HepG2 (cell line): ENCODE results near the gene CTSA. TPM values are rescaled to one million over a fixed set of nuclear protein-coding genes. Genes with fewer than 3 reads are reported as not detected.

Experiments
- ESRRA ChIP-seq: sonication (generic); formaldehyde crosslinking; IDR thresholded peaks from 2 replicates; pipeline ENCODE4 v1.5.1; 2020; ENCODE audit warnings: mild to moderate bottlenecking, low read depth, missing genetic modification reagents
- FOXP1 ChIP-seq, 2 experiments: fragments of 450-650 bp in 1 of 2; IDR thresholded peaks; 2 replicates each; pipeline ENCODE4 v1.6.1; 2017 to 2018; ENCODE audit warnings: antibody characterized with exemption in 1 of 2
- IKZF4 ChIP-seq: sonication (generic); formaldehyde crosslinking; IDR thresholded peaks from 2 replicates; pipeline ENCODE4 v1.5.1; 2020; ENCODE audit warnings: borderline replicate concordance, mild to moderate bottlenecking, low read depth, missing genetic modification reagents; ENCODE audit errors: not compliant biosample characterization
- JUN ChIP-seq: sonication (generic); formaldehyde crosslinking; IDR thresholded peaks from 2 replicates; pipeline ENCODE4 v1.4.0; 2020; ENCODE audit warnings: mild to moderate bottlenecking, missing genetic modification reagents
- RBFOX2 ChIP-seq: fragments of 200-400 bp; formaldehyde crosslinking; IDR thresholded peaks from 2 replicates; pipeline ENCODE4 v1.6.1; 2017; ENCODE audit warnings: low read depth, mild to moderate bottlenecking, low read length
- RFXAP ChIP-seq: sonication (generic); formaldehyde crosslinking; IDR thresholded peaks from 2 replicates; pipeline ENCODE4 v1.4.0; 2020; ENCODE audit warnings: missing genetic modification reagents, borderline replicate concordance
- SOX6 ChIP-seq, 2 experiments: fragments of 450-650 bp in 1 of 2; sonication (generic) in 1 of 2; formaldehyde crosslinking in 1 of 2; IDR thresholded peaks; 2 replicates each; pipeline versions ENCODE4 v1.4.0 to v1.6.1; 2017 to 2020; ENCODE audit warnings: antibody characterized with exemption in 1 of 2, mild to moderate bottlenecking in 1 of 2, missing genetic modification reagents in 1 of 2
- THAP11 ChIP-seq: IDR thresholded peaks from 2 replicates; pipeline ENCODE4 v1.6.1; 2016; ENCODE audit warnings: missing biosample characterization, missing genetic modification reagents
- ZIK1 ChIP-seq: sonication (generic); formaldehyde crosslinking; IDR thresholded peaks from 2 replicates; pipeline ENCODE4 v1.5.0; 2020; ENCODE audit warnings: mild to moderate bottlenecking, low read depth, missing genetic modification reagents, borderline replicate concordance
- ZNF256 ChIP-seq: sonication (generic); formaldehyde crosslinking; conservative IDR thresholded peaks from 2 replicates; pipeline ENCODE4 v1.4.0; 2020; ENCODE audit warnings: missing genetic modification reagents
- ZNF75D ChIP-seq: sonication (generic); formaldehyde crosslinking; IDR thresholded peaks from 2 replicates; pipeline ENCODE4 v1.8.1; 2023; ENCODE audit warnings: missing genetic modification reagents, mild to moderate bottlenecking, borderline replicate concordance
- polyA plus RNA-seq, 8 experiments: library from polyadenylated mRNA; depleted of rRNA in 3 of 8; stranded (reverse) in 7 of 8; unstranded in 1 of 8; fragments of >200 nt; fragmentation: Illumina TruSeq in 4 of 8; extraction: Trizol in 4 of 8; gene quantifications; 2 replicates each; pipeline versions ENCODE4 v1.2.1 to v1.2.3, GENCODE V29; 2011 to 2016; ENCODE audit warnings: low read depth in 4 of 8, missing spikeins in 1 of 8, mixed read lengths in 1 of 8; ENCODE audit not compliant: insufficient read depth in 1 of 8
- total RNA-seq, 5 experiments: library from RNA; depleted of rRNA; stranded (reverse); fragments of >200 nt; fragmentation: Illumina TruSeq; extraction: Trizol; gene quantifications; 2 replicates each; pipeline ENCODE4 v1.2.3, GENCODE V29; 2016; ENCODE audit warnings: low read depth in 1 of 5
- TF ChIP-seq, protein P1 (sequence below): sonication (generic); formaldehyde crosslinking; IDR thresholded peaks from 2 replicates; pipeline ENCODE4 v1.4.0; 2020; ENCODE audit warnings: missing genetic modification reagents
- TF ChIP-seq, protein P2 (sequence below): sonication (generic); formaldehyde crosslinking; IDR thresholded peaks from 2 replicates; pipeline ENCODE4 v1.4.0; 2020; ENCODE audit warnings: missing genetic modification reagents
- TF ChIP-seq, protein P3 (sequence below): sonication (generic); formaldehyde crosslinking; IDR thresholded peaks from 2 replicates; pipeline ENCODE4 v1.8.0; 2022; ENCODE audit warnings: mild to moderate bottlenecking, missing genetic modification reagents, moderate library complexity
- TF ChIP-seq, protein P4 (sequence below): sonication (generic); formaldehyde crosslinking; IDR thresholded peaks from 2 replicates; pipeline ENCODE4 v1.8.0; 2022; ENCODE audit warnings: mild to moderate bottlenecking, missing genetic modification reagents; ENCODE audit not compliant: insufficient replicate concordance
- TF ChIP-seq, protein P5 (sequence below): sonication (generic); formaldehyde crosslinking; IDR thresholded peaks from 2 replicates; pipeline ENCODE4 v1.8.0; 2023; ENCODE audit warnings: mild to moderate bottlenecking, missing genetic modification reagents

The CTSA gene
- total and polyA plus RNA-seq, 2 of the 13 experiments (the other 11 are each of a cell fraction or from before 2014, with no cell fraction given), result 202 to 231 TPM

DNA sequence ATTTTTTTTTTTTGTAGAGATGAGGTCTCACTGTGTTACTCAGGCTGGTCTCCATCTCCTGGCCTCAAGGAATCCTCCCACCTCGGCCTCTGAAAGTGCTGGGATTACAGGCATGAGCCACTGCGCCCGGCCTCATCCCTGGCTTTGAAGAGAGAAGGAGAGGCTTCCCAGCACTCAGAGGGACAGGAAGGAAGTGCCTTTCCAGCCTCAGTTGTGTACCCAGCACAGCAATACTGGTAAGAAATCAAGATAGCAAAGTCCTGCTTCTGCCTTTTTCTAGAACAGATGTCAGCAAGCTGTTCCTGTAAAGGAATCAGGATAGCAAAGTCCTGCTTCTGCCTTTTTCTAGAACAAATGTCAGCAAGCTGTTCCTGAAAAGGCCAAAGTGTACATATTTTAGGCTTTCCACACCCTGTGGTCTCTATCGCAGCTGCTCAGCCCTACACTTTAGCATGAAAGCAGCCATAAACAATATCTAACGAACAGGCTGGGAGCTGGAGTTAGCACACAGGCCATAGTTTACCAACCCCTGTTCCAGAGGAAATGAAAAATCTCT lies 27.1 kb downstream of the CTSA start (continued):
- TF ChIP-seq, protein P1, sequence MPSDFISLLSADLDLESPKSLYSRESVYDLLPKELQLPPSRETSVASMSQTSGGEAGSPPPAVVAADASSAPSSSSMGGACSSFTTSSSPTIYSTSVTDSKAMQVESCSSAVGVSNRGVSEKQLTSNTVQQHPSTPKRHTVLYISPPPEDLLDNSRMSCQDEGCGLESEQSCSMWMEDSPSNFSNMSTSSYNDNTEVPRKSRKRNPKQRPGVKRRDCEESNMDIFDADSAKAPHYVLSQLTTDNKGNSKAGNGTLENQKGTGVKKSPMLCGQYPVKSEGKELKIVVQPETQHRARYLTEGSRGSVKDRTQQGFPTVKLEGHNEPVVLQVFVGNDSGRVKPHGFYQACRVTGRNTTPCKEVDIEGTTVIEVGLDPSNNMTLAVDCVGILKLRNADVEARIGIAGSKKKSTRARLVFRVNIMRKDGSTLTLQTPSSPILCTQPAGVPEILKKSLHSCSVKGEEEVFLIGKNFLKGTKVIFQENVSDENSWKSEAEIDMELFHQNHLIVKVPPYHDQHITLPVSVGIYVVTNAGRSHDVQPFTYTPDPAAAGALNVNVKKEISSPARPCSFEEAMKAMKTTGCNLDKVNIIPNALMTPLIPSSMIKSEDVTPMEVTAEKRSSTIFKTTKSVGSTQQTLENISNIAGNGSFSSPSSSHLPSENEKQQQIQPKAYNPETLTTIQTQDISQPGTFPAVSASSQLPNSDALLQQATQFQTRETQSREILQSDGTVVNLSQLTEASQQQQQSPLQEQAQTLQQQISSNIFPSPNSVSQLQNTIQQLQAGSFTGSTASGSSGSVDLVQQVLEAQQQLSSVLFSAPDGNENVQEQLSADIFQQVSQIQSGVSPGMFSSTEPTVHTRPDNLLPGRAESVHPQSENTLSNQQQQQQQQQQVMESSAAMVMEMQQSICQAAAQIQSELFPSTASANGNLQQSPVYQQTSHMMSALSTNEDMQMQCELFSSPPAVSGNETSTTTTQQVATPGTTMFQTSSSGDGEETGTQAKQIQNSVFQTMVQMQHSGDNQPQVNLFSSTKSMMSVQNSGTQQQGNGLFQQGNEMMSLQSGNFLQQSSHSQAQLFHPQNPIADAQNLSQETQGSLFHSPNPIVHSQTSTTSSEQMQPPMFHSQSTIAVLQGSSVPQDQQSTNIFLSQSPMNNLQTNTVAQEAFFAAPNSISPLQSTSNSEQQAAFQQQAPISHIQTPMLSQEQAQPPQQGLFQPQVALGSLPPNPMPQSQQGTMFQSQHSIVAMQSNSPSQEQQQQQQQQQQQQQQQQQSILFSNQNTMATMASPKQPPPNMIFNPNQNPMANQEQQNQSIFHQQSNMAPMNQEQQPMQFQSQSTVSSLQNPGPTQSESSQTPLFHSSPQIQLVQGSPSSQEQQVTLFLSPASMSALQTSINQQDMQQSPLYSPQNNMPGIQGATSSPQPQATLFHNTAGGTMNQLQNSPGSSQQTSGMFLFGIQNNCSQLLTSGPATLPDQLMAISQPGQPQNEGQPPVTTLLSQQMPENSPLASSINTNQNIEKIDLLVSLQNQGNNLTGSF (CRISPR knock-in tag), result 0 out of 2 replicates have a peak, but pooled peaks have one; percentile 55
- TF ChIP-seq JUN (CRISPR knock-in tag) (no peak), SOX6 (IDR thresholded peaks at IDR 0.05) (no peak), SOX6 (CRISPR knock-in tag; IDR thresholded peaks at IDR 0.05) (no peak), THAP11 (CRISPR knock-in tag) (0 out of 2 replicates have a peak, but pooled peaks have one; percentile 10), ZNF75D (CRISPR knock-in tag) (0 out of 2 replicates have a peak, but pooled peaks have one; percentile 34), ZNF256 (0 out of 2 replicates have a peak, but pooled peaks have one; percentile 43), IKZF4 (CRISPR knock-in tag) (peak; percentile 30), ESRRA (CRISPR knock-in tag) (0 out of 2 replicates have a peak, but pooled peaks have one; percentile 19), FOXP1 (IDR thresholded peaks at IDR 0.05) (no peak), FOXP1 (CRISPR knock-in tag; IDR thresholded peaks at IDR 0.05) (no peak), ZIK1 (CRISPR knock-in tag) (no peak; the same call in 1 of the 2 replicates), RFXAP (0 out of 2 replicates have a peak, but pooled peaks have one; percentile 24), RBFOX2 (no peak)
- TF ChIP-seq, protein P2, sequence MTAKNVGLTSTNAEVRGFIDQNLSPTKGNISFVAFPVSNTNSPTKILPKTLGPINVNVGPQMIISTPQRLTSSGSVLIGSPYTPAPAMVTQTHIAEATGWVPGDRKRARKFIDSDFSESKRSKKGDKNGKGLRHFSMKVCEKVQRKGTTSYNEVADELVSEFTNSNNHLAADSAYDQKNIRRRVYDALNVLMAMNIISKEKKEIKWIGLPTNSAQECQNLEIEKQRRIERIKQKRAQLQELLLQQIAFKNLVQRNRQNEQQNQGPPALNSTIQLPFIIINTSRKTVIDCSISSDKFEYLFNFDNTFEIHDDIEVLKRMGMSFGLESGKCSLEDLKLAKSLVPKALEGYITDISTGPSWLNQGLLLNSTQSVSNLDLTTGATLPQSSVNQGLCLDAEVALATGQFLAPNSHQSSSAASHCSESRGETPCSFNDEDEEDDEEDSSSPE (CRISPR knock-in tag), result no peak
- TF ChIP-seq, protein P3, sequence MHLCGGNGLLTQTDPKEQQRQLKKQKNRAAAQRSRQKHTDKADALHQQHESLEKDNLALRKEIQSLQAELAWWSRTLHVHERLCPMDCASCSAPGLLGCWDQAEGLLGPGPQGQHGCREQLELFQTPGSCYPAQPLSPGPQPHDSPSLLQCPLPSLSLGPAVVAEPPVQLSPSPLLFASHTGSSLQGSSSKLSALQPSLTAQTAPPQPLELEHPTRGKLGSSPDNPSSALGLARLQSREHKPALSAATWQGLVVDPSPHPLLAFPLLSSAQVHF (CRISPR knock-in tag), result no peak
- TF ChIP-seq, protein P4, sequence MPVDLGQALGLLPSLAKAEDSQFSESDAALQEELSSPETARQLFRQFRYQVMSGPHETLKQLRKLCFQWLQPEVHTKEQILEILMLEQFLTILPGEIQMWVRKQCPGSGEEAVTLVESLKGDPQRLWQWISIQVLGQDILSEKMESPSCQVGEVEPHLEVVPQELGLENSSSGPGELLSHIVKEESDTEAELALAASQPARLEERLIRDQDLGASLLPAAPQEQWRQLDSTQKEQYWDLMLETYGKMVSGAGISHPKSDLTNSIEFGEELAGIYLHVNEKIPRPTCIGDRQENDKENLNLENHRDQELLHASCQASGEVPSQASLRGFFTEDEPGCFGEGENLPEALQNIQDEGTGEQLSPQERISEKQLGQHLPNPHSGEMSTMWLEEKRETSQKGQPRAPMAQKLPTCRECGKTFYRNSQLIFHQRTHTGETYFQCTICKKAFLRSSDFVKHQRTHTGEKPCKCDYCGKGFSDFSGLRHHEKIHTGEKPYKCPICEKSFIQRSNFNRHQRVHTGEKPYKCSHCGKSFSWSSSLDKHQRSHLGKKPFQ (CRISPR knock-in tag), result no peak
- TF ChIP-seq, protein P5, sequence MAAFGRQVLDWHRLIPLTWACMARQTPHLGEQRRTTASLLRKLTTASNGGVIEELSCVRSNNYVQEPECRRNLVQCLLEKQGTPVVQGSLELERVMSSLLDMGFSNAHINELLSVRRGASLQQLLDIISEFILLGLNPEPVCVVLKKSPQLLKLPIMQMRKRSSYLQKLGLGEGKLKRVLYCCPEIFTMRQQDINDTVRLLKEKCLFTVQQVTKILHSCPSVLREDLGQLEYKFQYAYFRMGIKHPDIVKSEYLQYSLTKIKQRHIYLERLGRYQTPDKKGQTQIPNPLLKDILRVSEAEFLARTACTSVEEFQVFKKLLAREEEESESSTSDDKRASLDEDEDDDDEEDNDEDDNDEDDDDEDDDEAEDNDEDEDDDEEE (CRISPR knock-in tag), result 0 out of 2 replicates have a peak, but pooled peaks have one; percentile 10
